Left lobe of liver (tissue), 2 donors: ENCODE measurements around the gene IL33. TPM values are rescaled to one million over a fixed set of nuclear protein-coding genes. Genes with fewer than 3 reads are reported as not detected.

Experiments used
- ATAC-seq: fragments of 200-7000 bp; cut with Tn5 transposase; one replicate; pipeline ENCODE4 v1.9.1; 2020; ENCODE audit warnings: mild to moderate bottlenecking, moderate library complexity
- DNase-seq: peaks from one replicate; pipeline ENCODE4 v3.0.0-alpha.2; 2020; ENCODE audit warnings: low spot score
- total RNA-seq: library from RNA; stranded (reverse); gene quantifications from one replicate; pipeline ENCODE4 v1.2.1, GENCODE V29; 2021
- donor health status: DM: no; HTN: no; CAD: no; lungs with moderate emphysema.
- donor health status: DM: no; HTN: yes; CAD: no.

IL33 gene
- total RNA-seq, 1 donor from 2014 or later, result 9.3 TPM

GRCh38 chr9:6216002-6216401, 395 bp downstream of the IL33 start:
- ATAC-seq (no peak), DNase-seq (no peak)

DNA sequence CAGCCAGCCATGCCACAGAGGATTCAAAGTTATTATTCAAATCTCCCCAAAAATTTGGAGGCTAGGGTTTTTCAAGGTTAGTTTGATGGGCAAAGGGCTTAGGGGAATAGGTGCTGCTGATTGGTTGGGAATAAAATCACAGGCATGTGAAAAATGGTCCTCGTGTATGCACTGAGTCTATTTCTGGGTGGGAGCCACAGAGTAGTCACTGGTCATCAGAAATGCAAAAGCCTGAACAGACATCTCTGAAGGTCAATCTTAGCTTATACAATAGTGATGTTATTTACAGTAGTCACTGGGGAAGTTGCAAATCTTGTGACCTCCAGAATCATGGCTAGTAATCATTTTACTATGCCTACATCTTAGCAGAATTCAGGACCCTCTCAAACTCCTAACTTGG, 1.3 kb downstream of the IL33 start:
- no peak for DNase-seq
- no peak for ATAC-seq

DNA sequence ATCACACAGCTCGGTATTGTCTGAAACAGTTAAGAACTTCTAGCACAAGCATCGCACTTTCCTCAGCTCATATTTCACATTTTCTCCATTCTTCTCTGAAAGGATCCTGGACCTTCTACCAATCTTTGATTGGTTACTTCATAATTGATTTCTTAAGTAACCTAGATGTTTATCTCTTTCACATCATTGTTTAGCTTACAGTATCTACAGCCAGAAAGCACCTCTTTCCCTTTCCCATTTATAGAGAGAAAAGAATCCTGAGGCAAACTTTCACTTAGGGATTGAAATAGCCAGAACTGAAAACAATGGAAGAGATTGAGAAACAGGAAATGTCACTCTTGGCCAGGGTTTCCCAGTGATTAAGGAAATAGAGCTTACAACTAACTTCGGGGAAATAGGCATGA, 2.5 kb downstream of the IL33 start:
- ATAC-seq, result peak; percentile 43
- no peak for DNase-seq

- ATAC-seq, result peak; percentile 16
These were observed 3.4 kb downstream of the IL33 start for GRCh38 chr9:6219040-6219439.

GRCh38 chr9:6219981-6220380, 4.4 kb downstream of the IL33 start:
- no peak for DNase-seq
- no peak for ATAC-seq

More at GRCh38 chr9:6219040-6219439, 3.4 kb downstream of the IL33 start:
- no peak for DNase-seq

- DNase-seq, result no peak
These were observed 9.0 kb downstream of the IL33 start for GRCh38 chr9:6224393-6225154.

DNA sequence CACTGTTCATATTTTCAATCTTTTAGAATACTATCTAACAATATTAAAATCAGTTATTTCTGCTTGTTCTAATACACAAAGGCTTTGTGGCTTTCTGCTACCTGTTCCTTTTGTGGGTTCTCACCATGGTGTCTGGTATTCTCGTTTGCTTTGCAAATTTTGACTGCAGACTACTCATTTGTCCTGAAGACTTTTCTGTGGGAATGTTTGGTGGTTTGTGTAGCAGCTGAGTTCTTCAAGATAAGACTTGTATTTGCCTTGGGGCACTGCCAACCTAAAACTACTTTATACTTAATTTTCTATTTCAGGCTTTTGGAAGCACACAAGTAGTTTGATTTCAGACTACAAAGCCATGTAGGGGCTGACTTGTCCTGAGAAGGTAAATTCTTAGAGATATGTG, 11.1 kb downstream of the IL33 start:
- ATAC-seq (no peak), DNase-seq (no peak)

More at GRCh38 chr9:6224393-6225154, 9.0 kb downstream of the IL33 start:
- no peak for ATAC-seq

DNA sequence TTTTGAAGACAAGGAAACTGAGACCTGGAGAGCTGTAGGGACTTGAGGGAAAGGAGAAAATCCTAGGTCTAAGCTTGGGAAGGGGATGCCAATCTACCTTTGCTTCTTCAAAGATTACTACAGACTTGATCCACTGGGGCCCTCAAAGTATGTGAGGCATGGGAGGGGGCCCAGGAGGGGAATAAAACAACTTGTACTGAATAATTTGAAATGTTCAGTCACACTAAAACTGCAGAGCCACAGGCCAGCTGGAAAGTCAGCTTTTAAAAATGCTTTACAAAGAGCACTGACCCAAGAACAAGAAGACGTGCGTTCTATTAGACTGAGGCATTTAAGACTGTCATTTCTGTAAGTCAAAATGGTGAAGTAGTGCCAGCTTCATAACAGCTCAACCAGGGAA, 13.6 kb downstream of the IL33 start:
- ATAC-seq (no peak), DNase-seq (no peak)

GRCh38 chr9:6229619-6230018, 14.0 kb downstream of the IL33 start:
- DNase-seq (no peak), ATAC-seq (no peak)

GRCh38 chr9:6230037-6230780, 14.6 kb downstream of the IL33 start:
- ATAC-seq (no peak), DNase-seq (no peak)

DNA sequence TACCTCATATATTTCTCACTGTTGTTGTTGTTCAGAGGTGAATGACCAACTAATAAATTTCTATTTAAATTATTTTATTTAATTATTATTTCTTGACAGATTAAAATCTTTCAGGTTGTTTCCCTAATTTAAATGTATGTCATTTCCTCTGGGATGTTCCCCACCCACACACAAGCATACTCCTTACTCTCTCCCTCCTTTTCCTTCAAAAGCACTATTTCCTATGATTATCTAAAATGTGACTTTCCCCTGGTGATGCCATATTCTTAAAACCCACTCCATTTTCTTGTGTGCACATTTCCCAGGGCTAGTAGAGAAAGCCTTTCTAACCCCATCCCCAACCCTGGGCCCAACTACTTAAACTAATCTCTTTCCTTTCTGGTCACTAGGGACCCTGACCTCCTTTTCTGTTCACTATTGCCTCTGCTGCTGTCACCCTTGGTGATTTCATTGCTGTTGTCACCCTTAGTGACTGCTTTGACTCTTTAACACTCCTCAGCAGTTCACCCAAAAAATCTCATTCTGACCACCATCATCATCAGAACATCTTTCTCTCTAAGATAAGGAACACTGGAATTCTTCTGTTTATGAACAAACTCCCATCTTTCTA, 16.8 kb downstream of the IL33 start:
- DNase-seq (no peak), ATAC-seq (no peak)

- DNase-seq (no peak), ATAC-seq (no peak)
These were observed 18.4 kb downstream of the IL33 start for GRCh38 chr9:6234014-6234413.

DNA sequence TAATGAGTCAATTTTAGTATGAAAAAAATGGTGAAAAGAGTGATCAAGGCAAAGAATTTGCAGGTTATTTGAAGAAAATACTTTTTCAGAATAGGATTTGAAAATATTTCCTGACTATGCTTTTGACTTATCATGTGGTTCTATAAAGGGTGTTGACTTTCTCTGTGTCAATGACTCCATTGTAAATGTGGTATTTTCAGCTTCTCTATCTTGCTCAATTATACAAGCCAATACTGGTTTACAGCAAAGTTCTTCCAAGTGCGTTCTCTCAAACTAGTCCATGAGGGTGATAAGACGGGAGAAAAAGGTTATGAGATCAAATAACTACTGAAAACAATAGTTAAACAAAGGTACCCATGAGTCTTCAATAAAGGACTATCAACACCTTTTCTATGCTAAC, 21.7 kb downstream of the IL33 start:
- ATAC-seq, result no peak
- no peak for DNase-seq

GRCh38 chr9:6239048-6239461, 23.4 kb downstream of the IL33 start:
- peak; percentile 57 for ATAC-seq

GRCh38 chr9:6239694-6240093, 24.1 kb downstream of the IL33 start:
- no peak for ATAC-seq
- no peak for DNase-seq

More at GRCh38 chr9:6239048-6239461, 23.4 kb downstream of the IL33 start:
- no peak for DNase-seq

- DNase-seq, result no peak
These were observed 28.1 kb downstream of the IL33 start for GRCh38 chr9:6243746-6244145.

GRCh38 chr9:6247266-6247665, 31.7 kb downstream of the IL33 start:
- ATAC-seq, result no peak
- no peak for DNase-seq

More at GRCh38 chr9:6243746-6244145, 28.1 kb downstream of the IL33 start:
- ATAC-seq, result no peak

GRCh38 chr9:6268826-6269397, 53.3 kb downstream of the IL33 start:
- ATAC-seq, result no peak

GRCh38 chr9:6270896-6271295, 55.3 kb downstream of the IL33 start:
- no peak for ATAC-seq
- DNase-seq, result no peak

More at GRCh38 chr9:6268826-6269397, 53.3 kb downstream of the IL33 start:
- no peak for DNase-seq

- no peak for DNase-seq
- ATAC-seq, result peak; percentile 62
These were observed 56.1 kb downstream of the IL33 start for GRCh38 chr9:6271508-6272228.

- DNase-seq (peak; percentile 62), ATAC-seq (peak; percentile 95)
These were observed 56.6 kb downstream of the IL33 start for GRCh38 chr9:6272229-6272598.
